ENCODE results near the gene PCSK4.
"Not testable (repeated sequence)": the region's sequence is repeated elsewhere in the genome, so short reads cannot be mapped to it uniquely, and the experiment has no call there.

The PCSK4 gene

DNA sequence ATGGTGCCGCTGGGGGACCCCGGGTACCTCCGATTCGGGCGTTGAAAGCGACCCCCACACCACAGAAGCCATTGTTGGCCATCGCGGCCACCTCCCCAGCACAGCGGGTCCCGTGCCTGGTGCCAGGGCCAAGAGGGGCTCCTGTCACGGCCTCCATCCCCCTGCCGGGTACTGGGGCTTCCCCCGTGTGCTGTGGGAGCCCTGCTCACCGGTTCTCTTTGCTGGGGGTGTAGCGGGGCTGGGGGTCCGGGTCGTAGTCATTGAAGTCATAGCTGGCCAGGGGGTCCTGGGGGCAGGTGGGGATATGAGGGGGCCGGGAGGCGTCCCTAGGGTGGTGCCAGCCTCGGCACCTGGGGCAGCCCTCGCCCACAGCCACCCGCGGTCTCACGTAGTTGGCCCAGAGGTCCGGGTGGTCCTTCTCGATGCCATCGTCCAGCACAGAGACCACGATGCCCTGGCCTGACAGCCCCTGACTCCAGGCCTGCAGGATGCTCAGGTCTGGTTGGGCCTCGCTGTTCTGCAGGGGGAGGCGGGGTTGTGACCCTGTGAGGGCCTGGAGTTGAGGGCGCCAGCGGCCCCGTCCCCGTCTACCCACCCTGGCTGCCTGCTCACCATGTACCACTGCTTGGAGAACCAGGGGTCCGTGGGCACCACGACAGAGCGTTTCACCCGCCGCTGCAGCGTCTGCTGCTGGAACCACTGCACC, 2.4 kb downstream of the PCSK4 start:
- DNase-seq (ENCODE audit: low spot score): no peak

DNA sequence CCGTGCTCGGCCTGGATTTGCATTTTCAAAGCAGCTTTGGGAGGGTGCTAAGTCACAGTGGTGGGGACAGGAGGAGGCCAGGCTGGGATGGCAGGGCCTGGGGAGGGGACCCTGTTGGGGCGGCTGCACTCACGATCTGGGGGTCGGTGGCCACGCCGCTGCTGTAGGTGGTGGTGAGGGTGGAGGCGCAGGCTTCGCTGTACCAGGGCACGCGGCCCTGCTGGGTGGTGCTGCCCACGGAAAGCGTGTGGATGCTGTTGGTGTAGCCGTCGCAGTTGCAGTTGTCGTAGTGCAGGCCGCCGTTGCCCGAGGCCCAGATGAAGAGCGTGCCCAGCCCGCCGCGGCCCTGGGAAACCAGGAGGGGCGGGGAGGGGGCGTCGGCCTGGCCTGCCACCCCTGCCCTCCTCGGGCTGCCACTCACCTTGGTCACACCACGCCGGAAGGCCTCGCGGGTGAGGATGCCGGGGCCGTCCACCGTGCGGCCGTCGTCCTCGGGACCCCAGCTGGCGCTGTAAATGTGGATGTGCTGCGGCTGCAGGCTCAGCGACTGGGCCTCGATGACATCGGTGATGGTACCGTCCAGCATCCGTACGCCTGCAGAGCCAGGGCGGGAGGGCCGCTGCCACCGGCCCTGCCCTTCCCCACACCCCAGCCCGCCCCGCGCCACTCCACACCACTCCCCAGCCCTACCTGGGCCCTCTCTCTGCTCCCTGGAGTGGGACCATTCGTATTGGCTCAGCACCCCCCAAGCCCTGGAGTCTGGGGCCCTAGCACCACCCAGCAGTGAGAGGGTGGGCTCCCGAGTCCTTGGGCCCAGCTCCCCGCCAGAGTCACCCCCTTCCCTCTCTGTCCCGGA, 3.2 kb downstream of the PCSK4 start:
- no peak for DNase-seq (ENCODE audit: low spot score)

DNA sequence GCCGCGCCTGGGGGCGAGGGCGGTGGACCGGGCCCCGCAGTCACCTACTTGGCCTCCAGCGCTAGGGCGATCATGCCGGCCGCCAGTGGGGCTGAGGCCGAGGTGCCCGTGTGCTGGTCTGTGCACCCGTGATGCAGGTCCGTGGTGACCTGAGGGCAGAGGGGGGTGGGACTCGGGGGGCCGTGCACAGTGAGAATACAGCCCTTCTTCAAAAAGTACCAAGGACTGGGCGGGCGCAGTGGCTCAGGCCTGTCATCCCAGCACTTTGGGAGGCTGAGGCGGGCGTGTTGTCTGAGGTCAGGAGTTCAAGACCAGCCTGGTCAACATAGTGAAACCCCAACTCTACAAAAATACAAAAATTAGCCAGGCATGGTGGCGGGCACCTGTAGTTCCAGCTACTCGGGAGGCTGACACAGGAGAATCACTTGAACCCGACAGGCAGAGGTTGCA, 6.1 kb downstream of the PCSK4 start:
- no peak for DNase-seq (ENCODE audit: low spot score)

DNA sequence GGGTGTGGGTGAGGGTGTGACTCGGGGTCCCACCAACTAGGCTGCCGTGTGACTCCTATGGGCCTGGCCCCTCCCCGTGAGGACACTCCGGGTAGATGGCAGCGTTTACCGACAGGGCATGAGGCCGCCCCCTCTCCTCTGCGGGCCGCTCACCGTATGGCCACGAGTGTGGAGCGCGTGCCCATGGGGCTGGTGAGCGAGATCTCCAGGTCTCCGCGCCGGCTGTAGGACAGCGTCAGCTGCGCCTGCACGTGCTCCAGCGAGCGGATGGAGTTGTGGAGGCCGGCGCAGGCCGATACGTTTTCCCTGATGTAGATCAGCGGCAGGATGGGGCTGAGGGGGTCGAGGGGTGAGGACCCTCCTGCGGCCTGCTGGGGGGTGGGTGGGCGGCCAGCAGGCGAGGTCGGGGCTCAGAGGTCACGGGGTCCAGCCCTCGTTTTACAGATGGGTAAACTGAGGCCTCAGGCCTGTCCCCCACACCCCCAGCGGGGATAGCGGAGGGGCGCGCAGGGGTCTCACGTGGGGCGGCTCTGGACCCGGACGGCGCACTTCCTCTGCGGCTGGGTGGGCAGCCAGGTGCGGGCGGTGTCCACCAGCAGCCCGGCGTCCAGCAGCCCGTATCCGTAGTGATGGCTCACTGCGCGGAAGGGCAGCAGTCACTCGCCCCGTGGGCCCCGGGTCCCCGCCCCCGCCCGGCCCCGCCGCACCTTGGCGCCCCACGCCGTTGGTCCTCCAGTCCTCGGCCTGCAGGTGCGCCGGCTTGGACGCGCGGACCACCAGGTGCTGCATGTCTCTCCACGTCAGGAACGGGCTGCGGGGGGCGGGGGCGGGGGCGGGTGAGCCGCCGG, 6.8 kb downstream of the PCSK4 start:
- DNase-seq (ENCODE audit: low spot score): no peak

DNA sequence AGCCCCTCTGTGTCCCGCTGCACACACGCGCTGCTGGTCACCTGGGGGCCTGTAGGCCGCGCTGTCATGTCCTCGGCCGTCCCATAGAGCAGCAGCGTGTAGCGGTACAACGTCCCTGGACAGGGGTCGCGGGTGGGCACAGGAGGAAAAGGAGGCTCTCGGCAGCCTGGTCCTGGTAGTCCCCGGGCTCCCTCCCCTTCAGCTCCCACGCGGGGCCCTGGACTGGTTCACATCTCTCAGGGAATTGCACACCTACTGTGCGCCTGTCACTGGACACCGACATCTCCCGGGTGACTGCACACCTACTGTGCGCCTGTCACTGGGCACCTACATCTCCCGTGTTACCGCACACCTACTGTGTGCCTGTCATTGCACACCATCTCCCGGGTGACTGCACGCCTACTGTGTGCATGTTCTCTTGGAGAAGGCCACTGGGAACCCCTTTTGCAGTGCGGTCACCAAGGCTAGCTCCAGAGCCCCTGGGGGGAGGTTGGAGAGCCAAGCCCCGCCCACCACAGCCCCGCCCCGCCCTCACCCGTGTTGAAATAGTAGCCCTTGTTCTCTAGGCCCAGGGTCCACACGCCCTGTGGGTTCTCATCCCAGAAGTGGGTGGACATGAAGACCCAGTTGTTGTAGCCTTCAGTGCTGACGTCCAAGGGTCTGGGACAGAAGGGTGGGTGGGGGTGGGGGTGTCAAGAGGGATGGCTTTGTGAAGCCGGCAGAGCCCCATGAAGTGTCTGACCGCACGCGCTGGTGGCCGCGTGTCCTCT, 7.6 kb downstream of the PCSK4 start:
- no peak for DNase-seq (ENCODE audit: low spot score)

DNA sequence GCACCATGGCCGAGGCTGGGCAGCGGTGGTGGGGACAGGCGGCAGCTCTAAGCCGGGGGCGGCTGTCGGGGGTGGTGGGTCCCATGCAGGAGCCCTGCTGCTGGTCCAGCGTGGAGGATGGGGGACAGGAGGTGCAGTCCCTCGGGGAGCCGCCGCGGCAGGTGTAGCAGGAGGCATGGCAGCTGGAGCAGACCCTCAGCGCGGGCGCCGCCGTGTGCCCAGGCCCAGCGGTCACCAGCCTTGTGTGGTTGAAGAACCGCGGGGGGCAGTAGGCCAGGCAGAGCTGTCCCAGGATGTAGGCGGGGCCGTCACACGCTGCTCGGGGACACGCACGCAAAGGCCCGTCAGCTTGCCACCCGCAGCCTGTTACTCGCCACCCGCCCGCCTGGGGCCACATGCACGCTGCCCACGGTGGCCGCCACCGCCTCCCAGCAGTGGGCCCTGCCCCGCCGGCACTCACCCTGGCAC, 8.2 kb downstream of the PCSK4 start:
- no peak for DNase-seq (ENCODE audit: low spot score)

DNA sequence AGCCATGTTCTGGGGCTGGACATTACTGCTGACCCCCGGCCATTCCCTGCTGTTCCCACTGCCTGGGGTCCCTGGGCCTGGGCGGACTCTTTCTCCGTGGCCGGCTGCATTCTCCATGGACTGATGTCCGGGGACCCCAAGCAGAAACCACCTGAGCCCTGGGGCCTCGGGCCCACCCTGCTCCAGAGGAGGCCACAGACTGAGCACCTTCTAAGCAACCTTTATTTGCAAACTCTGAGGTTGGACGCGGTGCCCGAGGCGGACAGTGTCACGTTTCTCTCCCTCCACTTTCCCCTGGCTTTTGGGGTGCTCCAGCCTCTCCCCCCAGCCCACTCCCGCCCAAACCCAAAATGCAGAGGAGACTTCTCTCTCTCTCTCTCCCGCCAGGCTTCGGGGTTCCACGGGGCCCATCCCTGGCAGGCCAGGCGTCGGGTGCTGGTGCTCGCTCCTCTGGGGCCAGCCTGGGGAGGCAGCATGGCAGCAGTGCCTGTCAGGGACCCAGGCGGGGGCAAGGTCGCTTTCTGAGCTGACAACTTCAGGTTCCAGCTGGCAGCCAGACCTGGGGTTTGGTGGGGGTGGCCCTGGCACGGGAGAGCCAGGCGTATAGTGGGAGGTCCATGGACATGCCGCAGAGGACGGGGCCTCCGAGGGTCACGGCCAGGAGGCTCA, 8.8 kb downstream of the PCSK4 start:
- no peak for DNase-seq (ENCODE audit: low spot score)

DNA sequence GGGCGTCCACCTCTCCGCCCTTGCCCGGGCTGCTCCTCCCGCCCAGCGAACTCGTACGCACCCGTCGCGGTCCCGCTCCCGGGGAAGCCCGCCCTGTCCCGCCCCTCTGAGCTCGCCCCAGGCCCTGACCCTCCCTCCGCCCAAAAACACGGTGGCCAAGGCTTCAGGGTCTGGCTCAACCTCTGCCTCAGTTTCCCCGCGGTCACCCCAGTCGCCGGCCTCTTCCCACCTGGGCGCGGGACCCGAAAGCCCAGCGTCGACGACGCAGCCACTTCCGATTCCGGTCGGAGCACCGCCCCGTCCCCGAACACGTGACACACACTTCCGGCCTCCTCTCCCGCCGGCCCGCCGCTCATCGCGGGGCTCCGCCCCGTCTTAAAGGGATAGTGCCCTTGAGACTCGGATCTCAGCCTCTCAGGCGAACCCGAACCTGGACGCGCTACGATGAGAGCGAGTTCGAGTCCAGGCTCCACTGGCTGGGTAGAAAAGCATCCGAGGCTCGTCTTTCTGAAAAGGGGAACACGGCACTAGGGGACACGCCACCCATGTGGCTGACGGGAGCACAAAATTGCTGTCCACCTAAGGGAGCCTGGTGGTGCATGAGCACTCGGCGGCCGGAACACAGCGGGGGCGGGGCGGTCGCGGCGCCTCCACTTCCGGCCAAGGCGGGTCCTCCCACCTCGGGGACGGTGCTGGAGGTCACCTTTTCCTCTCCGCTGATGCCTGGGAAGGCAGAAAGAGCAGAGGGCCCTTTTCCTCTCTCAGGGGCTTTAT, 11.0 kb downstream of the PCSK4 start, which contains the start of gene C19orf25:
Gene C19orf25, minus strand, starts transcription at position 282 of the 774 bp plus-strand sequence. CDS start 312 bp downstream, outside the sequence.
- peak; percentile 97 for DNase-seq (ENCODE audit: low spot score)

DNA sequence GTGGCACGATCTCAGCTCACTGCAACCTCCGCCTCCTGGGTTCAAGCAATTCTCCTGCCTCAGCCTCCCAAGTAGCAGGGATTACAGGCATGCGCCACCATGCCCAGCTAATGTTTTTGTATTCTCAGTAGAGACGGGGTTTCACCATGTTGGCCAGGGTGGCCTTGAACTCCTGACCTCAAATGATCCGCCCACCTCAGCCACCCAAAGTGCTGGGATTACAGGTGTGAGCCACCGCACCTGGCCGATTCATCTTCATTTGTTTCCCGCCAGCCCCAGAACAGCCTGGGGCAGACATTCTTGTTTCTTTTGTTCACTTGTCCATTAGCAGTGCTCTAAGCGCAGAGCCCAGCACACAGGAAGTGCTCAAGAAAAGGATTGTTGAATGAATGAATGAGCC, 13.1 kb downstream of the PCSK4 start:
- DNase-seq (ENCODE audit: low spot score): not testable (repeated sequence)

DNA sequence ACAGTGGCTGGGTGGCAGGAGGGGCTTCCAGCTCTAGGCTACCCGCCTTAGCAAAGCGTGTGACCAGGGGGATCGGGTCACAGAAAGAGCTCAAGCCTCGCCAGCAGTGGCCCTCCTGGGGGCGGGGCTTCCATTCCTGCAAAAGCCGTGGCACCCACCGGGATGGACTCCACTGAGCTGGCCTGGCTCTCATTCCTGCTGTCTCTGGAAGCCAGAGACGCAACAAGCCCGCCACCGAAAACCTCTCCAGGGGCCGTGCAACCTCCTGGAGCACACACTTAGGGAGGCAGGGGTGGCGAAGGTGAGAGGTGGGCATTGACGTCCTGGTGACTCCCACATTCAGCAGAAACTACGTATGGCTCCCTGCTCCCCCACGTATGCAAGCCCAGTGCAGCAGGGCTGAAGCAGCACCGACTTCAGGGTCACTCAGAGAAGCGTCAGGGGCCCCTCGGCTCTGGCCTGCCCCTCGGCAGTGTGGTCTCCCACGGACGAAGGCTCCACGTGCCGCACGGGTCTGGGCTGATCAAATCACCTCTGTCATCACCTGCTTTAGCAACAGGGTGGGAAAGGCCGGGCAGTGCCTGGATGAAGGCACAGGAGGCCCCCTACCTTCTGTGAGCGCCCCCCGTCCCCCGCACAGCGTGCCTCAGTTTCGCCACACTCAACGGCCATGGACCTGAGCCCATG, 14.3 kb downstream of the PCSK4 start:
- no peak for DNase-seq (ENCODE audit: low spot score)

DNA sequence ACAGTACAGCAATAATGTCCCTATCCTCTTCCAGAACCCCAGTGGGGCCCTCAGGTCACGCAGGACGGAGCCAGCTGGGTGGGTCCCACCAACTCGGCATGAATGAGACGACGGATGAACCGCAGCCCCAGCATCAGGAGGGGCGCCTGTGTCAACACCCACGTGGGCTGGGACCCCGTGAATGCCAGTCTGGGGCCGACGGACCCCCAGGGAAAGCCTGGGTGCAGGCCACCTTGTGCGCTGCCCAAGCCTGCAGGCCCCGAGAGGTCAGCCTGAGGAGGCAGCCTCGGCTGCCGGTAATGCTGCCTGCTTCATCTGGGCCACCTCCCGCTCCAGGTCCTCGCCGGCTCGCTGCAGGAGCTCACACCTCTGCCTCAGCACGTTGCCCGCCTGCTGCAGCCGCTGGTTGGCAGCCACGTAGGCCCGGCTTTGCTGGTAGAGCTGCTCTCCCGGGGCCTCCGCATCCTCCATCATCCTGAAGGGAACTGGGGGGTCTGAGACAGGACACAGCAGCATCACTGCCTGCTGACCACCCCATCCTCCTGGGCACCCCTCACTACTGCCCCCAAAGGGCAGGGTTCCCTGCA, 15.3 kb downstream of the PCSK4 start:
- no peak for DNase-seq (ENCODE audit: low spot score)

DNA sequence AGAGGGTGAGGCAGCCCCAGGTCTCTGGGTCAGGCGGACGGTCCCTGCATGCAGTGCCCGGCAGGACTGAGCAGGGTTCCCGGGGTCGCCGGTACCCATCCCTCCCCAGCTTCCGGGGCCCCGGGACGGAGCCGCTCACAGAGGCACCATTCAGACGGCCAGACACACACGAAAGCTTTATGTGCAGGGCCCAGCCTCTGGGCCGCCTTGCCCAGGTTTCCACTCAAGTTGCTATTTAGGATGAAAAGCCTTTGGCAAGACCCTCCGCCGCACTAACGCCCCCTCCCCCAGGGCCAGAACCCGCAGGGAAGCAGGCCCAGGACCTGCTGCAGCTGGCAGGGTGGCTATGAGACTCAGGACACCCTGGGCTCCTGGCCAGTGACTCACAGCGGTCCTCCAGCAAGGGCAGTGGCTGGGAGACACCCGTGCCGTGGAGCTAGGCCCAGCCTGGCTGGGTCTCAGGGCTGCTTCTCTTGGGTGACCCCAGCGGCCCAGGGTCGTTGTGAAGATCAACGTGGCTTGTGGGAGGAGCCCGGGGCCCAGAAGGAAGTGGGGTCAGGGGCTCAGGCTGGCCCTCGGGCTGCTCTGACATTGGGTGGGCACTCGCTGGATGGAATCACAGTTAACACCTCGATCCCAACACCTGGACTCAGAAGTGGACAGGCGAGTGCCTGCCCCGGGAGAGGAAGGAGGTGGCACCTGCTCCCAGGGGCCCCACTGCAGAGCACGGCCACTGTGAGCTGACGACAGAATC, 16.0 kb downstream of the PCSK4 start:
- DNase-seq (ENCODE audit: low spot score): peak; percentile 35

DNA sequence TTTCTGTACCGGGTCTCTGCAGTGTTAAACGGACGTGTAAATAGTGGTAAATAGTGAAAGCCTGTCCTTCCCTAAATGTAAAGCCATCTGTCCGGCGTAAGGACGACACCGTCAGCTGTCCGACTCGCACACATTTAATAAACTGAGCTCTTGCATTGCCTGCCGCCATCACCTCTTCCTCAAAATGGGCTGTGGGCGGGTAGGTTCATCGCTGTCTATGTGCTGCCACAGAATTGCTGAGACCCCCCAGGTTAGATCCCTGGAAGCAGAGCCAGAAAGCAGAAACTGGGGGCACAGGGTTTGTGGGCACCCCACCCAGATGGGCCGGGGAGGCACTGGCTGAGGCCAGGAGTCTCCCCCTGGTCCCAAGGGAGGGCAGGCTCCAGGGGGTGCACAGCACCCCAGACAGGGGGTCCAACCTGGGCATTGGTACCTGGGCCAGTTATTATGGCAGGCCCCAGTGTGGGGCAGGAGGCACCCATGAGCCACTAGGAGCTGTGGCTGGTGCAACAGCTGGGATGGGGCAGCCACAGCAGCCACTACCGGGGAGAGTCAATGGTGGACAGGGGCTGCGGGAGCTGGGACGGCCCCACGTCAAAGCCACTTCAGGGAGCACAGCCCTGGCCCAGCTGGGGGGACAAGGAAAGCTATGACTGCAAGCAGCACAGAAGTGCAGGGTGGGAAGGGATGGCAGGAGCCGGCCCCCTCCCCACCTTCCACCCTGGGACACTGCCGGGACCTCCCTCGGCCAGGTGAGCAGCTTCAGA, 16.9 kb downstream of the PCSK4 start:
- no peak for DNase-seq (ENCODE audit: low spot score)

DNA sequence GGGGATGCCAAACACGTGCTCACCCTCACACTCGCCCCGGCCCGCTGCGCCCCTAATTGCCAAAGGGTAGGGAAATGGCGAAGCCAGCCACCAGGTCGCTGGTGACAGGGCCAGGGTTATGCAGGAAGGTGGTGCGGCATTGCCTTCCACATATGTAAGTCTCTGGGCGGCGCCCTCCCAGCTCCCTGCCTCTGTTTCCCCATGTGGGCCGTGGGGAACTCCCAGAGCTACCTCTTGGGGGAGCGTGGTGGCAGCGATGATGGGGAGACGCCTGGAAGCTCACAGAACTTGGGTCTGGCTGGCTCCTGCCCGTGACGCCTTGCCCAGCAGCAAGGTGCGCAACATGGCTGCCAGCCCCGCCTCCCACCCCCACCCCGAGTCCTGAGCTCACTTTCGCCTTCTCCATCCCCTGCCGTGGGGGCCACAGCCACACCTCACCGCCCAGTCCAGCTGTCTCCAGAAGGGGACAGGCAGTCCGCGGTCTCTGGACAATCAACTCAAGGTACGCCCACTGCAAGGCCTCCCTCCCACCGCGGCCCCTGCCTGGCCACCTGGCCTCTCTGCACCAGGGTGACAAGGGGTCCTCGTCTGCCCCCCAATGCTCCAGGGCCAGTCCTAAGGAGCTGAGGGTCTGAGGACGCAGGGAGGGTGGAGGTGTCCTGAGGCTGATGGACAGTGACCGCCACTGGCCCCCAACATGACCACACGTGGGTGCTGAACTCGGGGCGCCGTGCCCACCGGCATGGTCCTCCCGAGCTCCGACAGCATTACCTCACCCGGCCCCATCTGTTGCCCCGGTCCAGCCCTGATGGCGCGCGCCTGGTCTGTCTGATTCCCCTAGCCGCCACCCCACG, 17.7 kb downstream of the PCSK4 start:
- DNase-seq (ENCODE audit: low spot score): no peak

DNA sequence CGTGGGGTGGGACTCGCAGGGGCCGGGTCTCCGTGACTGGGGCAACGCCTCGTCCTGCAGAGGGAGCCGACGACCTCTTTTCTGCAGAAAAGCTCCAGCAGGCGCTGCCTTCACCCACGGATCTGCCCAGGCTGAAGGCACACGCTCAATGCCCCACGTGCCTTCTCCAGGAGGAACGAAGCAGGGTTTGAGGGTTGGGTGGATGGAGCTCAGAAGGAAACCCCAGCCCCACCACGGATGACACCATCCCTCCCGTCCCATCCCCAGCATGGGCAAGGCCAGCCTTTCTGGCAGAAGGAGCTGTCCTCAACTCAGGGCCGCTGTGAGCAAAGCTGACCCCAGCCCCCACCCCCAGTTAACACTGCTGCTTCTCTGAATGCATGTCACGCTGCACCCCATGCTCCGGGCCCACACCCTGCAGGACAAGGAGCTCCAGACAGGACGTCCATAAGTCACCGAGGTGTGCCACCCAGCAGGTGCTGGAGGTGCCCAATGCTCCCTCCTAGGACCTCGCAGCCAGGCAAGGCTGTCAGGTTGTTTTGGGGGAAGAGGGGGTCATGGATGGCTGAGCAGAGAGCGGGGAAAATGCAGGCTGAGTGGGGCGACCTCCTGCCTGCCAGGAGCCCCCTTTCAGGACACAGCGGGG, 18.5 kb downstream of the PCSK4 start:
- peak; percentile 36 for DNase-seq (ENCODE audit: low spot score)

DNA sequence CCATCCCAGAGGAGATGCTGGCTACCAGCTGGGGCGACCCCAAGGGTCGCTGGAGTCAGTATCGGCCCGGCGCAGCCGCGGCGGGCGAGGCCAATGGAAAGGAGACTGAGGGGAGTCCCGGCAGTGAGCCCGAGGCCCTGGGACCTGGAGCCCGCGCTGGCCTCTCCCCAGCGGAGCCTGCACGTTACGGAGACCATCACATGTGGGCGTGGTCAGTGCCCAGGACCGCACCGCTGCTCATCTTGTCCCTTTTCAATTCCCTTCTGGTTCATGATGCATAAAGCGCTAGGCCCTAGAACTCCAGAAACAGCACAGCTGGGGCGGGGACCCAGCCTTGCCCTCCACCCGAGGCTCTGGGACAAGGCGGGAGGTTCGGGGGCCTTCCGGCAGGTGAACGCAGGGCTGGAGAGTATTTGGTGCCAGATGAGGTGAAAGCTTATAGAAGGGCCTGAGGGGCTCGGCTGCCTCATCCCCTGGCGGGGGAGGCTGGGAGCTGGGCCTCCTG, 19.1 kb downstream of the PCSK4 start:
- DNase-seq (ENCODE audit: low spot score): peak; percentile 50

Data from AG20443 (cell line).